IMR-90 (cell line): ENCODE results near the gene KRTAP20-2.

ENCODE experiments used
- CEBPB ChIP-seq: IDR thresholded peaks from 2 replicates; pipeline ENCODE4 v1.6.1; 2012; ENCODE audit warnings: low read depth, low read length, improper control_type of control experiment
- CTCF ChIP-seq: conservative IDR thresholded peaks from 2 replicates; pipeline ENCODE4 v1.5.1; 2012; ENCODE audit warnings: mild to moderate bottlenecking, low read depth, low read length, improper control_type of control experiment
- MAFK ChIP-seq: IDR thresholded peaks from 2 replicates; pipeline ENCODE4 v1.6.1; 2012; ENCODE audit warnings: low read depth, low read length, improper control_type of control experiment
- POLR2A ChIP-seq: IDR thresholded peaks from 2 replicates; pipeline ENCODE4 v1.6.1; 2012; ENCODE audit warnings: mild to moderate bottlenecking, low read depth, low read length
- USF2 ChIP-seq: fragments of 150-350 bp; IDR thresholded peaks from 2 replicates; pipeline ENCODE4 v1.6.1; 2017; ENCODE audit warnings: mild to moderate bottlenecking, antibody characterized with exemption, low read length, low read depth

- TF ChIP-seq POLR2A, result no peak
- no peak for TF ChIP-seq CTCF
- no peak for TF ChIP-seq USF2
- no peak for TF ChIP-seq CEBPB
- no peak for TF ChIP-seq MAFK
Measured at GRCh38 chr21:30616125-30616524, 18.9 kb upstream of the KRTAP20-2 start, which contains the start of gene KRTAP20-1.
